Umbilical cord (tissue), 2 donors: ENCODE measurements around the gene KCTD12. TPM values are rescaled to one million over a fixed set of nuclear protein-coding genes. Genes with fewer than 3 reads are reported as not detected.

ENCODE experiments used
- DNase-seq: peaks from one replicate; pipeline ENCODE4 v3.0.0-alpha.2; 2015; ENCODE audit warnings: low spot score
- total RNA-seq: library from RNA; depleted of rRNA; stranded (reverse); fragments of >200 nt; gene quantifications from one replicate; pipeline ENCODE4 v1.2.3, GENCODE V29; 2014; ENCODE audit warnings: low replicate concordance; ENCODE audit not compliant: insufficient read depth

The KCTD12 gene
- total RNA-seq, 1 donor from 2014 or later, result 144 TPM

GRCh38 chr13:76887076-76887563, 915 bp upstream of the KCTD12 start:
- DNase-seq, result peak; percentile 71

GRCh38 chr13:76886005-76886291, 257 bp downstream of the KCTD12 start:
- no peak for DNase-seq

DNA sequence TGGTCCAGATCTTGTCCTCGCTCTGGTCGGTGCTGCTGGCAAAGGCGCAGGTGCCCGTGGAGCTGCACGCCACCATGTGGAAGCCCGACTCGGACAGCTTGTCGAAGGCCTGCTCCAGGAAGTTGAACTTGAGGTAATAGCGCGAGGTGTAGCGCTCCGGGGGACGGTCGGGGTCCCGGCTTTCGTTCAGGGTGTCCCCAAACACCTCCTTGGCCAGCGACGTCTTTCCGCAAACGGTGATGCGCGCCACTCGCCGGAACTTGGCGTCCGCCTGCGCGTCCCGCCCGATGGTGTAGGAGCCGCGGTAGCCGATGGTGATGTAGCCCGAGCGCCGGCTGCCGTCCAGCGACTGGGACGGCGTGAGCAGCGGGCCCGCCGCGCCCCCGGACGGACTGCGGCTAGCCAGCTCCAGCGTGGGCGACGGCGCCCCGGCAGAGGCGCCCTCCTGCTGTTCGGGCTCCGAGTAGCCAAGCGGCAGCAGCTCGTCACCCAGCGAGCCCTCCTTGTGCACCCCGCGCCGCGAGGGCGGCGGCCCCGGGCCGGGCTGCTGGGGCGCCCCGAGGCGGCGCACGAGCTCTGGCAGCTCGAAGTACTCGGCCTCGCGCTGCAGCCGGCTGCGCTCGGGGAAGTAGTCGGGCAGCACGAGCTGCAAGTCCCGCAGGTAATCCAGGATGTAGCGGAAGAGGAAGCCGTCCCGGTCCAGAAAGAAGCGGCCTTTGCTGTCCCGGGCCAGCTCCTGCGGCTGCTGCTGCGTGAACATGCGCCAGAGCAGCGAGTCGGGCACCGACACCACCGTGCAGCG, 801 bp downstream of the KCTD12 start:
- DNase-seq, result peak; percentile 83

- DNase-seq, result no peak
Observed at GRCh38 chr13:76884907-76885202, 1.4 kb downstream of the KCTD12 start.

- DNase-seq, result peak; percentile 82
Observed at GRCh38 chr13:76884186-76884906, 1.9 kb downstream of the KCTD12 start.

- no peak for DNase-seq
Observed at GRCh38 chr13:76883236-76883635, 3.0 kb downstream of the KCTD12 start.

- DNase-seq, result no peak
Observed at GRCh38 chr13:76882431-76882830, 3.8 kb downstream of the KCTD12 start.

DNA sequence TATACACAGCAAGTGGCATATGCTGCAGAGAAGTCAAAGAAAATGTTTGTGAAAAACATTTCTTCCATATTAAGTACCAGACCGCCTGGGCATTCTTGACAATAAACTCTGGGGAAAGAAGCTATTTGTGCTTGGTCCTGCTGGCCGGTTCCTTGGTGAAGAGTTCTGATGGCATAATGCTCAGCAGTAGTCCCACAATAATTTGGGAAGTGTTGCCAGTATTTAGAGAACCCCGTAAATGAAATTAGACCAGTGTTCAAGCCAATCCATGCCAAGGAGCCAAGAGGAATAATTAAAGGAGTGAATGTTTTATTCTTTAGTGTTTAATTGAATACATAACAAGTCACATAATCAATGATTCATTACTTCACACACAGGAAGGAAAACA, 6.3 kb downstream of the KCTD12 start:
- no peak for DNase-seq

DNA sequence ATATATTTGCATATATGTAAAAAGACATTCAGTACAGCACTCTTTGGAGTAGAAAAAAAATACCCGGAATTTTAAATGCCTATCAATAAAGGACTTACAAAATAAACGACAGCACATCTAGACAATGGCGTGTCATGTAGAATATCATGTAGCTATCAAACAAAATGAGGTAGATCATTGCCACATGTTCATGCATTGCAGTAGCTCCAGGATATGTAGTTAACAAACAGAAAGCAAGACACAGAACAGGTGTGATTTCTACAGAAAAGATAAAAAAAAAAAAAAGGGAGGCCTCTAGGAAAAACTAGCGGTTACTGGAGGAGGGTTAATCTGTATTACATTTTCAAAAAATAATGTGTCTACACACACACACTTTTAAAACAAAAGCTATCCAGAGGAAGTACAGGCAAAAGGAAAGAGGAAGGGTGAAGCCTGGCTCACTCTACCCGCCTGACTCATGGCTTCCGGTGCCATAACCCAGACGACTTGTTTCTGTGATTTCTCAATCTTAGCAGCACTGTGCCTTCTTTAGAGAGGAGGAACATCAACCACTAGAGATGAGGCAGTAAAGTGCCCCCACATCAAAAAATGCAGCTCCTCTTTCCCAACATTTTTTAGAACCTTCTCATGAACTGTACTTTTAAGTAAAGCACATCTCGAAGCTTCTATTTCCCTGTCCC, 6.9 kb downstream of the KCTD12 start:
- DNase-seq, result peak; percentile 87

DNA sequence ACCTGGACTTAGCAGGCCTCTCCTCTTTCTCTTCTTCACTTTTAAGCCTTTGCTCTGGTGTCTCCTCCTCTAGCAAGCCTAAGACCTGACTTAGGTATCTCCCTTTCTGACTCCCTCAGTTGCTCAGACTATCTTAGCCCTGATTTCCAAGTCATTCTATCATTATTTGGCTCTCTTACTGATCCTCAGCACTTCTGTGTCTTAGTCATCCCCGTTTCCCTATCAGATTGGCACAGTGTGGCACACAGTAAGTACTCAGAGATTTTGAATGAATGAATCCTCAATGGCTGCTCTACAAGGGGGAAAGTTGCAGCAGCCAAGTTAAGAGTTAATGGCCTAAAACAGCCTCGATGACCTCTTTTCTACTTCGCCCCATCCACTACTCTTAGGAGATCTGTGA, 8.2 kb downstream of the KCTD12 start:
- DNase-seq, result no peak

- DNase-seq, result no peak
Observed at GRCh38 chr13:76875271-76875815, 10.9 kb downstream of the KCTD12 start.

DNA sequence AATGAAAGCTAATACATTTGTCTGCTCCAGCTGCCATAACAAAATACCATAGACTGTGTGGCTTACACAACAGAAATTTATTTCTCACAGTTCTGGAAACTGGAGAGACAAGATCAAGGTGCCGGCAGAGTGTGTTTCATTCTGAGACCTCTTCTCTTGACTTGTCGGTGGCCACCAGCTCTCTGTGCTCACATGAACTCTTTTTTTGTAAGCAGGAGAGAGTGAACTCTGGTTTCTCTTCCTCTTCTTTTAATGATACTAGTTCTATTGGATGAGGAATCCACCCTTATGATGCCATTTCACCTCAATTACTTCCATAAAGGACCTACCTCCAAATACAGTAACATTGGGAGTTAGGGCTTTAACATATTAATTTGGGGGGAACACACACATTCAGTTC, 11.7 kb downstream of the KCTD12 start:
- DNase-seq, result no peak

DNA sequence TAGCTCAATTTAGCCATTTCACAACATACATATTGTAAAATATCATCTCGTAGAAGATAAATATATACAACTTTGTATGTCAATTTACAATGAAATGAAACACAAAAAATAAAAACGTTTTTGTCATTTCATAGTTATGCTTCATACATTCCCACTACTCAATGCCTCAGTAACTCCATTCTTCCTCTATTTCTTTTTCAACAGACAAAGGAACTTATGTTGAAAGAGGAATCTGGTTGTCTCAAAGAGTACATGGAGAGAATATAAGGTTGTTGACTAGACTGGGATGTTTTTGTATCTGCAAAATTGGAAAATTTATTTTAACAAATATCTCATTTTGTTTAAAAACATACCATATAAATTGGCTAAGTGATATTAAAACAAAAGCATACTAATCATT, 12.8 kb downstream of the KCTD12 start:
- DNase-seq, result no peak

DNA sequence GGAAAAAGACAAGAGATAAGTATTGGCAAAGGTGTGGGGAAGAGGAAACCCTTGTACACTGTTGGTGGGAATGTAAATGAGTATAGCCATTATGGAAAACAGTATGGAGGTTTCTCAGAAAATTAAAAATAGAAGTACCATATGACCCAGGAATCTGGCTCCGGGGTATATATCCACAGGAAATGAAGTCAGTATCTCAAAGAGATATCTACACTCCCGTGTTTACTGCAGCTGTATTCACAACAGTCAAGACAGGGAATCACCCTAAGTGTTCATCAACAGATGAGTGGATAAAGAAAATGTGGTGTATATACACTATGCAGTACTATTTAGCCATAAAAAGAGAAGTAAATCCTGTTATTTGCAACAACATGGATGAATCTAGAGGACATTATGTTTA, 13.5 kb downstream of the KCTD12 start:
- DNase-seq, result no peak

DNA sequence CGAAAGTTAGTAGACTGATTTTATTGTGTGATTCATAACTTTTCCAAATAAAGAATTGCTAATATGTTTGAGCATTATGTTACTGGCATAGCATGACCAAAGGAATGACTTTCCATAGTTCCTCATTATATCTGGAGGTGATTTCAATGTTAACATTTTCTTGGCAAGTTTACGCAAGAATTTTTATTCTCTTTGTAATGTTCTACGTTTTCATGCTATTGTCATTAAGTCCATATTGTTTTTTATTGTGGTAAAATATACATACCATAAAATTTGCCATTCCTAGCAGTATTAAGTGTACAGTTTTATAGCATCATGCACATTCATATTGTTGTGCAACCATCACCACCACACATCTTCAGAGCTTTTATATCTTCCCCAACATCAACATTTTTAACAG, 14.8 kb downstream of the KCTD12 start:
- no peak for DNase-seq

GRCh38 chr13:76868371-76868770, 17.8 kb downstream of the KCTD12 start:
- DNase-seq, result no peak

- DNase-seq, result no peak
Observed at GRCh38 chr13:76865996-76866503, 20.2 kb downstream of the KCTD12 start.

GRCh38 chr13:76865109-76865508, 21.1 kb downstream of the KCTD12 start:
- DNase-seq, result no peak

- DNase-seq, result no peak
Observed at GRCh38 chr13:76864259-76864658, 21.9 kb downstream of the KCTD12 start.

- no peak for DNase-seq
Observed at GRCh38 chr13:76863022-76863421, 23.2 kb downstream of the KCTD12 start.

DNA sequence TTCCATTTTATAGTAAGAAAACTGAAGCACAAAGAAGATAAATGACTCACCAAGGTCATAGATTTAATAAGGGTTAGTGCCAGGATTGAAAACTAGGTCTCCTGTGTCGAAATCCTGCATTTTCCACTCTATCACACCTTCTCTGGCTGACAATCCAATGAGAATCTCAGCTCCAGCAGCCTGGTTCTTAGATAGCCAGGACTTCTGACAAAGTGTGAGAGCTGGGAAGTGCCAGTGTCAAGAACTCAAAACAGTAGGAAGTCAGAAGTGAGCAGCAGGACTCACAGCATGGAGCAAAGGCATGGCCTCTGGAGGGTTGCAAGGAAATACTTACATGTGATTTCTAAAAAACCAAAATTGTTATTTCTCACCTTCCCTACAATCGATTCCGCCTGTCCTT, 24.3 kb downstream of the KCTD12 start:
- no peak for DNase-seq

GRCh38 chr13:76860706-76861105, 25.5 kb downstream of the KCTD12 start:
- DNase-seq, result no peak
